ENCODE data around the gene CDK15. TPM values are rescaled to one million over a fixed set of nuclear protein-coding genes. Genes with fewer than 3 reads are reported as not detected.
"Not testable (repeated sequence)": the region's sequence is repeated elsewhere in the genome, so short reads cannot be mapped to it uniquely, and the experiment has no call there.

The CDK15 gene
- total RNA-seq, 1 experiment from 2014 or later: 0.27 TPM

GRCh38 chr2:201785135-201785534 is 21.2 kb upstream of the CDK15 start:
- in situ Hi-C loops (cut with HindIII; ENCODE audit: low pct_unique_long_range_greater_than_20kb, low sequenced_read_pairs): no loop called here
- no peak for DNase-seq (ENCODE audit: low read depth)

GRCh38 chr2:201786471-201786870 is 19.9 kb upstream of the CDK15 start:
- in situ Hi-C loops (cut with HindIII; ENCODE audit: low pct_unique_long_range_greater_than_20kb, low sequenced_read_pairs): no loop called here

GRCh38 chr2:201788371-201788770 is 18.0 kb upstream of the CDK15 start:
- in situ Hi-C loops (cut with HindIII; ENCODE audit: low pct_unique_long_range_greater_than_20kb, low sequenced_read_pairs): no loop called here
- no peak for DNase-seq (ENCODE audit: low read depth)

More at GRCh38 chr2:201786471-201786870, 19.9 kb upstream of the CDK15 start:
- DNase-seq (ENCODE audit: low read depth): no peak

- DNase-seq (ENCODE audit: low read depth): no peak
- in situ Hi-C loops (cut with HindIII; ENCODE audit: low pct_unique_long_range_greater_than_20kb, low sequenced_read_pairs): no loop called here
Observed at GRCh38 chr2:201789395-201789794, 16.9 kb upstream of the CDK15 start.

- no peak for DNase-seq (ENCODE audit: low read depth)
Observed at GRCh38 chr2:201790291-201790690, 16.0 kb upstream of the CDK15 start.

GRCh38 chr2:201790989-201791388 is 15.3 kb upstream of the CDK15 start:
- in situ Hi-C loops (cut with HindIII; ENCODE audit: low pct_unique_long_range_greater_than_20kb, low sequenced_read_pairs): no loop called here
- no peak for DNase-seq (ENCODE audit: low read depth)

More at GRCh38 chr2:201790291-201790690, 16.0 kb upstream of the CDK15 start:
- in situ Hi-C loops (cut with HindIII; ENCODE audit: low pct_unique_long_range_greater_than_20kb, low sequenced_read_pairs): no loop called here

GRCh38 chr2:201793631-201794030 is 12.7 kb upstream of the CDK15 start:
- in situ Hi-C loops (cut with HindIII; ENCODE audit: low pct_unique_long_range_greater_than_20kb, low sequenced_read_pairs): no loop called here
- no peak for DNase-seq (ENCODE audit: low read depth)

- in situ Hi-C loops (cut with HindIII; ENCODE audit: low pct_unique_long_range_greater_than_20kb, low sequenced_read_pairs): no loop called here
- no peak for DNase-seq (ENCODE audit: low read depth)
Observed at GRCh38 chr2:201794294-201794693, 12.0 kb upstream of the CDK15 start.

GRCh38 chr2:201795607-201796477 is 10.5 kb upstream of the CDK15 start:
- in situ Hi-C loops (cut with HindIII; ENCODE audit: low pct_unique_long_range_greater_than_20kb, low sequenced_read_pairs): no loop called here

GRCh38 chr2:201796478-201796865 is 9.9 kb upstream of the CDK15 start:
- in situ Hi-C loops (cut with HindIII; ENCODE audit: low pct_unique_long_range_greater_than_20kb, low sequenced_read_pairs): no loop called here
- DNase-seq (ENCODE audit: low read depth): peak; percentile 27

More at GRCh38 chr2:201795607-201796477, 10.5 kb upstream of the CDK15 start:
- DNase-seq (ENCODE audit: low read depth): peak; percentile 66

GRCh38 chr2:201797175-201797840 is 9.0 kb upstream of the CDK15 start:
- in situ Hi-C loops (cut with HindIII; ENCODE audit: low pct_unique_long_range_greater_than_20kb, low sequenced_read_pairs): no loop called here
- peak; percentile 92 for DNase-seq (ENCODE audit: low read depth)

GRCh38 chr2:201798252-201798913 is 8.0 kb upstream of the CDK15 start:
- in situ Hi-C loops (cut with HindIII; ENCODE audit: low pct_unique_long_range_greater_than_20kb, low sequenced_read_pairs): no loop called here
- DNase-seq (ENCODE audit: low read depth): peak; percentile 96

GRCh38 chr2:201798914-201799285 is 7.4 kb upstream of the CDK15 start:
- DNase-seq (ENCODE audit: low read depth); in situ Hi-C loops (cut with HindIII; ENCODE audit: low pct_unique_long_range_greater_than_20kb, low sequenced_read_pairs): not testable (repeated sequence)

- DNase-seq (ENCODE audit: low read depth): no peak
- in situ Hi-C loops (cut with HindIII; ENCODE audit: low pct_unique_long_range_greater_than_20kb, low sequenced_read_pairs): no loop called here
Observed at GRCh38 chr2:201807452-201807999, 1.2 kb downstream of the CDK15 start.

- in situ Hi-C loops (cut with HindIII; ENCODE audit: low pct_unique_long_range_greater_than_20kb, low sequenced_read_pairs): no loop called here
- no peak for DNase-seq (ENCODE audit: low read depth)
Observed at GRCh38 chr2:201808027-201808426, 1.7 kb downstream of the CDK15 start.

- in situ Hi-C loops (cut with HindIII; ENCODE audit: low pct_unique_long_range_greater_than_20kb, low sequenced_read_pairs): no loop called here
Observed at GRCh38 chr2:201809633-201810032, 3.3 kb downstream of the CDK15 start.

GRCh38 chr2:201810604-201811003 is 4.3 kb downstream of the CDK15 start:
- in situ Hi-C loops (cut with HindIII; ENCODE audit: low pct_unique_long_range_greater_than_20kb, low sequenced_read_pairs); DNase-seq (ENCODE audit: low read depth): not testable (repeated sequence)

More at GRCh38 chr2:201809633-201810032, 3.3 kb downstream of the CDK15 start:
- no peak for DNase-seq (ENCODE audit: low read depth)

GRCh38 chr2:201813996-201814760 is 7.8 kb downstream of the CDK15 start:
- no peak for DNase-seq (ENCODE audit: low read depth)
- in situ Hi-C loops (cut with HindIII; ENCODE audit: low pct_unique_long_range_greater_than_20kb, low sequenced_read_pairs): no loop called here
